ENCODE data around the gene COG7.
"Not testable (repeated sequence)": the region's sequence is repeated elsewhere in the genome, so short reads cannot be mapped to it uniquely, and the experiment has no call there.

Gene COG7

GRCh38 chr16:23369416-23369815 is 83.6 kb downstream of the COG7 start:
- H3K4me1 Mint-ChIP-seq, result peaks cover 12% of the 10 kb centered on the region
- no peak overlapping the region for H3K27ac Mint-ChIP-seq
- H3K9me3 Mint-ChIP-seq, result no peaks in the 10 kb centered on the region
- ATAC-seq (no peak), DNase-seq (no peak)
- H3K27me3 Mint-ChIP-seq, result peaks cover 9% of the 10 kb centered on the region
- H3K4me3 Mint-ChIP-seq, result no peak overlapping the region

GRCh38 chr16:23368469-23368868 is 84.5 kb downstream of the COG7 start:
- Mint-ChIP-seq H3K4me3 (no peak overlapping the region), H3K4me1 (peaks cover 12% of the 10 kb centered on the region), H3K27ac (no peak overlapping the region), H3K27me3 (peaks cover 9% of the 10 kb centered on the region), H3K9me3 (no peaks in the 10 kb centered on the region)
- ATAC-seq (no peak), DNase-seq (no peak)

GRCh38 chr16:23367988-23368387 is 85.0 kb downstream of the COG7 start:
- Mint-ChIP-seq H3K4me3 (no peak overlapping the region), H3K27ac (no peak overlapping the region), H3K27me3 (peaks cover 9% of the 10 kb centered on the region), H3K4me1 (peaks cover 12% of the 10 kb centered on the region), H3K9me3 (no peaks in the 10 kb centered on the region)
- no peak for ATAC-seq
- DNase-seq, result no peak

GRCh38 chr16:23367564-23367963 is 85.4 kb downstream of the COG7 start:
- DNase-seq (no peak), ATAC-seq (no peak)
- Mint-ChIP-seq H3K27ac (peak overlapping the region in 1 of 2 donors; percentile 43), H3K4me3 (no peak overlapping the region), H3K4me1 (peaks cover 12% of the 10 kb centered on the region), H3K9me3 (no peaks in the 10 kb centered on the region), H3K27me3 (peaks cover 9% of the 10 kb centered on the region)

GRCh38 chr16:23366341-23366740 is 86.6 kb downstream of the COG7 start:
- not testable (repeated sequence) for H3K9me3 Mint-ChIP-seq, H3K4me3 Mint-ChIP-seq, ATAC-seq, DNase-seq, H3K27me3 Mint-ChIP-seq, H3K27ac Mint-ChIP-seq
- H3K4me1 Mint-ChIP-seq, result peaks cover 12% of the 10 kb centered on the region

DNA sequence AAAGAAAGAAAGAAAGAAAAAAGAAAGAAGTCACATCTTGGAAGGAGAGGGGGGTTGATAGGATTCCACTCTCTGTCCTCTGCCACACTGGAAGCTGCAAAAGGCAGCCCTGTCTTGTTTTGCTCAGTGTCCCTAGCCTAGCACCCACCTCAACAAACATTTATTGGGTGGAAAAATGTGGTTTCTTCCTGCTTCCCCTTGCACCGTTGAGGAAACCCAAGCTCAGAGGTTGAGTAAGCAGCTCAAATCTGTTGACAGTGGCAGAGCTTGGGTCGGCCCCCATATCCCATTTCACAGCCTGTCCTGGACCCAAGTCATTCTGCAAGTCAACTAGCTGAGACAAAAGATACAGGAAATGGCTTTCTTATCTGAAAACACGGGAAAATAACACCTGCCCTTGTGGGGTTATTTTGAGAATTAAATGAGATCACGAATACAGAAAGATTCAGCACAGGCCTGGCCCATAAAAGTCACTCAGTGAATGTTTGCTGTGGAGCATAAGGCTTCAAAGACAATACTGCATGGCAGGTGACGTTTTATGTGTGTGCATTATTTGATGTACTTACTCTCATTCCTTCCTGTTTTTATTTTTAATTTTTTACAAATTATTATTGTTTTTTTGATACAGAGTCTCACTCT is 87.3 kb downstream of the COG7 start:
- H3K4me3 Mint-ChIP-seq, result no peak overlapping the region
- H3K4me1 Mint-ChIP-seq, result peaks cover 12% of the 10 kb centered on the region
- ATAC-seq (peak; percentile 67), DNase-seq (peak in 1 of 2 donors; percentile 13)
- peaks cover 6% of the 10 kb centered on the region for H3K27me3 Mint-ChIP-seq
- H3K27ac Mint-ChIP-seq, result peak overlapping the region in 1 of 2 donors; percentile 47
- H3K9me3 Mint-ChIP-seq, result no peaks in the 10 kb centered on the region

GRCh38 chr16:23362460-23363317 is 90.3 kb downstream of the COG7 start:
- no peak for ATAC-seq
- peak overlapping the region in 1 of 2 donors; percentile 52 for H3K27ac Mint-ChIP-seq
- H3K27me3 Mint-ChIP-seq, result no peaks in the 10 kb centered on the region
- H3K4me3 Mint-ChIP-seq, result no peak overlapping the region
- peaks cover 12% of the 10 kb centered on the region for H3K4me1 Mint-ChIP-seq
- no peaks in the 10 kb centered on the region for H3K9me3 Mint-ChIP-seq
- DNase-seq, result no peak

DNA sequence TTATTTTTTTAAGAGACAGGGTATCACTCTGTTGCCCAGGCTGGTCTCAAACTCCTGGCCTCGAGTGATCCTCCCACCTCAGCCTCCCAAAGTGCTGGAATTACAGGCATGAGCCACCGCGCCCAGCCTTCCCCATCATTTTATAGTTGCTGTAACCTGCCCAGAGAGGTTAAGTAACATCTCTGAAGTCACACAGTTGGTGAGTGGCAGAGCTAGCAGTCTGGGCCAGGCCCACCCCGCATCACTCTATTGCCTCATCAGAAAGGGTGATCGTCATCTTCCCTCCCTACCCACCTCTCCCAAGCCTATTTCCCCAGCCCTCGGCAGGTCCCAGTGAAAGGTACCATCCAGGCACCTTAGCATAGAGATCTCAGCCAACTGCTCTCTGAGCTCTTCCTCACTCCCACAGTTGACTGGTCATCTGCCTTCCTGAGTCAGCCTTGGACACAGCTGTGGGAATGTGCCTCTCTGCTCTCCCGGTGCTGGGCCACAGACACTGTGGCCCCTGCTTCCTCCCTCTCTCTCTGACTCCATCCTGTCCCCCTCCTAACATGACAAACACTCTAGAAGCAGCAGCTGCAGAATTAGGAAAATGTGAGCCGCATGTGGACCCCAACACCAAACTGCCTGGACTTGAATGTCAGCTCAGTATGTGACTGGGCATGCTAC is 93.8 kb downstream of the COG7 start:
- H3K27me3 Mint-ChIP-seq, result no peaks in the 10 kb centered on the region
- no peak overlapping the region for H3K4me3 Mint-ChIP-seq
- no peak for ATAC-seq
- no peaks in the 10 kb centered on the region for H3K4me1 Mint-ChIP-seq
- H3K27ac Mint-ChIP-seq, result peak overlapping the region in 1 of 2 donors; percentile 15
- no peaks in the 10 kb centered on the region for H3K9me3 Mint-ChIP-seq
- no peak for DNase-seq

DNA sequence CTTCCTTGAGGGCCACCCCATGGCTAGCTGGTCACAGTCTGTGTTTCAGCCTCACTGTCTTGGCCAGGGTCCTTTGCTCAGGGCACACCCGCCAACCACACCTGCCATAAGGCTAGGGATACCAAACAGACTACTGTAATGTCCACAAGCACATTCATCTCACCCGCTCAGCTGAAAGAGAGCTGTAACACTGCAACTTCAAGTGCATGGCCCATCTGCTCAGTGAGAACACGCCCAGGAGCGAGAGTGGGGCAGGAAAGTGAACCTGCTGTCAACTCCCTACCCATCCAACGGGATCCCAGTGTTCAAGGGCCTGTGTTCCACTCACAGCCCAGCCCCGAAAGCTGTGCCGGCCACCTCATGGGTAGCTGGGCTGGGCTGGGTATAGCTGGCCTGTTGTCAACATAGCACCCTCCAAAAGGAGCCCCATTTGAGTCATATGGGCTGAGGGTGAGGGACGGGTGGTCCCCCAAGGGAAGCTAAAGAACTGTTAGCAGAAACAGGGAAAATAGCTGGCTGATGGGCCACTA is 95.2 kb downstream of the COG7 start:
- no peak for DNase-seq
- H3K9me3 Mint-ChIP-seq, result peaks cover 0 to under 1% of the 10 kb centered on the region in 2 donors
- no peaks in the 10 kb centered on the region for H3K27me3 Mint-ChIP-seq
- no peaks in the 10 kb centered on the region for H3K4me1 Mint-ChIP-seq
- no peak overlapping the region for H3K4me3 Mint-ChIP-seq
- ATAC-seq, result no peak
- H3K27ac Mint-ChIP-seq, result no peak overlapping the region

GRCh38 chr16:23356941-23357340 is 96.0 kb downstream of the COG7 start:
- ATAC-seq, result no peak
- no peak for DNase-seq
- H3K27me3 Mint-ChIP-seq, result no peaks in the 10 kb centered on the region
- no peaks in the 10 kb centered on the region for H3K4me1 Mint-ChIP-seq
- H3K4me3 Mint-ChIP-seq, result no peak overlapping the region
- no peak overlapping the region for H3K27ac Mint-ChIP-seq
- H3K9me3 Mint-ChIP-seq, result peaks cover 0 to 9% of the 10 kb centered on the region in 2 donors

DNA sequence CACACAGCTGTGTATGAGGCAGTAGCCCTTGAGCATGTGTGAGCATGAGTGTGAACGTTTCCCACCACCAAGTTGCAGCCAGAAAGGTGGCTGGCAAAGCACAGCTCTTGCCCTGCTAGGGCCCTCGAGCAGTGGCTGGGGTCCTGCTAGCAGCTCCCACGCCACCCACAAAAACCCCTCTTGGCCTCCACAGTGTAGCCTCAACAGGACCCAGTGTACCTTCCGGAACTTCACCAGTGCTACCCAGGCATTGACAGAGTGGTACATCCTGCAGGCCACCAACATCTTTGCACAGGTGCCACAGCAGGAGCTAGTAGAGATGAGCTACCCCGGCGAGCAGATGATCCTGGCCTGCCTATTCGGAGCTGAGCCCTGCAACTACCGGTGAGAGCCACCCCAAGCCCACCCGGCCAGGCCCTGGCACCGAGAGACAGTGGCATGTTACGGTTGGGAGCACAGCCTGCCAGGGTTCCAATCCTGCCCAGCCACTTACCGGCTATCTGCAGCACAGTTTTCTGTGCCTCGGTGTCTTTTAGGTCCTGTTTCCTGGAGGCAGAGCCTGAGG is 97.8 kb downstream of the COG7 start:
- DNase-seq, result no peak
- Mint-ChIP-seq H3K9me3 (peaks cover 0 to 9% of the 10 kb centered on the region in 2 donors), H3K4me3 (no peak overlapping the region), H3K27me3 (peaks cover 2% of the 10 kb centered on the region), H3K27ac (peak overlapping the region in 1 of 2 donors; percentile 10), H3K4me1 (no peaks in the 10 kb centered on the region)
- ATAC-seq, result no peak

GRCh38 chr16:23354246-23354645 is 98.7 kb downstream of the COG7 start:
- DNase-seq, result no peak
- peaks cover 6% of the 10 kb centered on the region for H3K27me3 Mint-ChIP-seq
- no peak overlapping the region for H3K4me3 Mint-ChIP-seq
- no peaks in the 10 kb centered on the region for H3K4me1 Mint-ChIP-seq
- no peak for ATAC-seq
- peaks cover 0 to 9% of the 10 kb centered on the region in 2 donors for H3K9me3 Mint-ChIP-seq
- H3K27ac Mint-ChIP-seq, result no peak overlapping the region

GRCh38 chr16:23353440-23353839 is 99.5 kb downstream of the COG7 start:
- peaks cover 6% of the 10 kb centered on the region for H3K27me3 Mint-ChIP-seq
- H3K4me1 Mint-ChIP-seq, result no peaks in the 10 kb centered on the region
- H3K4me3 Mint-ChIP-seq, result no peak overlapping the region
- ATAC-seq, result no peak
- DNase-seq, result no peak
- H3K9me3 Mint-ChIP-seq, result peaks cover 0 to 9% of the 10 kb centered on the region in 2 donors
- H3K27ac Mint-ChIP-seq, result no peak overlapping the region

DNA sequence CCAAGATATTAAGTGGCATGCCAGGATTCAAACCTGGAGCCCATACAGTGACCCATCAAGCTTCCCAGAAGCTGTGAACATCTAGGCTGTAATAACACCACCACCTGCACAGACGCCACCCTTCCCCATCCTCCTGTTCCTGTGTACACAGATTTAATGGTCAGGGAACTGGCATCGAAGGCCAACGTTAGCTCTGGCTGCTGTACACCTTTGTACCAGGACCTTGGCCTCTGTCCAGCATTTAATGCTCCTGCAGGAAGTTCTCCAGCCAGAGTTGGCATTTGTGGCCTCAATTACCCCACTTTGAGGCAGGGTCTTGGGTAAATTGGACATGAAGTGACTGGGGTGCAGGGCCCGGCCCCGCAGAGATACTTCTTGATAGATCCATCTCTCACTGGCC is 101.6 kb downstream of the COG7 start:
- no peak for ATAC-seq
- H3K9me3 Mint-ChIP-seq, result peaks cover 0 to 9% of the 10 kb centered on the region in 2 donors
- no peak overlapping the region for H3K4me3 Mint-ChIP-seq

More for the DNA sequence above, 101.6 kb downstream of the COG7 start:
- no peaks in the 10 kb centered on the region for H3K4me1 Mint-ChIP-seq
- H3K27me3 Mint-ChIP-seq, result peaks cover 6% of the 10 kb centered on the region
- no peak for DNase-seq
- no peak overlapping the region for H3K27ac Mint-ChIP-seq

Data from stimulated activated naive CD8-positive, alpha-beta T cell treated with anti-CD3 and anti-CD28 coated beads, Interleukin-15, amount 100 ng/mL, for 72 hours (primary cell).